K562 (cell line): ENCODE data around the gene CXCR6.

Source experiments
- CBX8 ChIP-seq: fragments of 200-600 bp; sonication (generic); IDR thresholded peaks from 2 replicates; pipeline ENCODE4 v1.6.1; 2012; ENCODE audit warnings: borderline replicate concordance, mixed run types, low read depth, mild to moderate bottlenecking, moderate library complexity, mixed read lengths, low read length, control low read depth, inconsistent platforms; ENCODE audit not compliant: poor library complexity, severe bottlenecking; ENCODE audit errors: extremely low read depth
- MTA1 ChIP-seq: fragments of 450-650 bp; IDR thresholded peaks from 2 replicates; pipeline ENCODE4 v1.6.1; 2017; ENCODE audit warnings: borderline replicate concordance
- POLR2AphosphoS5 ChIP-seq: IDR thresholded peaks from 2 replicates; pipeline ENCODE4 v1.6.1; 2011; ENCODE audit warnings: mild to moderate bottlenecking, low read depth, low read length, moderate library complexity; ENCODE audit not compliant: control insufficient read depth, insufficient read depth
- SP1 ChIP-seq: sonication (generic); formaldehyde crosslinking; IDR thresholded peaks from 2 replicates; pipeline ENCODE4 v1.8.1; 2022; ENCODE audit warnings: mild to moderate bottlenecking, missing genetic modification reagents
- TBL1XR1 ChIP-seq, 2 experiments: IDR thresholded peaks; 2 replicates each; pipeline ENCODE4 v1.6.1; 2012; ENCODE audit warnings: improper control_type of control experiment in 2 of 2, low read length in 2 of 2, mild to moderate bottlenecking in 1 of 2

DNA sequence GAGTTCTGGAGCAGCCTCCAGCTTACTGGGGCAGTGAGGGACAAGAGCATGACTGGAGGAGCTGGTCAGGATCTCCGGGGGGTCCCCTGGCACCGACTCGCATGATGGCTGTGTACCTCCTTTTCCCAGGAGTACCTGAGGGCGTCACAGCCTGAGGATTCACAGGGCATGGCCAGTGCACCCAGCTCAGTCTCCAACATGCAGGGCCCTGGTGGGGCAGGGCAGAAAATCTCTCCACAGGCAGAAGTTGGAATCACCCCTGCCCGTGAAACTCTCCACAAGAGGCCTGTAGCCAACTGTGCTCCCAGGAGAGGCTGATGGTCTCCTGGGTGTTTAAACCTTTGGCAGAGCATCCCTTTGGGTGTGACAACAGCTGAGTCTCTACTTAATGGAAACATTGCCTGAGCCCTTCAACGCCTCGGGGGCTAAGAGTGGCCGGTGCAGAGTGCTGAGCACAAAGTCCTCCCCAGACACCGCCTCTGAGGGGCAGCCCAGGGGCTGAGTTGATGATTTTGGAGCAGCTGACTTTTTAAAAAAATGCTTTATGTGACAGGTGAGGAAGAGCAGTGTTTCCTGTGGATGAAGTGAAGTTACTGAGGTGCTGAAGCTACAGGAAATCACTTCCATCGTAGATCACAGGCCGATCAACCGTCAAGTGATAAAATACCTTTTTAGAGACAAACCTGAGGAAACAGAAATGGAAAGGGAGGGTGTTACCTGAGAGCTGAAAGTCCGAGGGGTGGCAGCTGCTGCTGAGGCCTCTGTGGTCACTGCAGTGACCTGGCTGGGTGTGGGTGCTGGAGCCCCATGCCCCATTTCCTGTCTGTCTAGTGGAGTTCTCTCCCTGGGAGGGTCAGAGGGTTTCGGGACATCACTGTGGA, 21.9 kb upstream of the CXCR6 start:
- TF ChIP-seq MTA1 (no peak), POLR2AphosphoS5 (no peak), TBL1XR1 (IDR thresholded peaks at IDR 0.05; ENCODE audit: low read length in 2 of 2) (no peak), CBX8 (no peak), SP1 (no peak)
